Activated T-cell treated with anti-CD3 and anti-CD28 coated beads for 4 hours (primary cell): ENCODE data around the gene GBP6.
"Not testable (repeated sequence)": the region's sequence is repeated elsewhere in the genome, so short reads cannot be mapped to it uniquely, and the experiment has no call there.

Experiments
- DNase-seq: peaks from one replicate; pipeline ENCODE4 v3.0.0-alpha.2; 2020

The GBP6 gene

DNA sequence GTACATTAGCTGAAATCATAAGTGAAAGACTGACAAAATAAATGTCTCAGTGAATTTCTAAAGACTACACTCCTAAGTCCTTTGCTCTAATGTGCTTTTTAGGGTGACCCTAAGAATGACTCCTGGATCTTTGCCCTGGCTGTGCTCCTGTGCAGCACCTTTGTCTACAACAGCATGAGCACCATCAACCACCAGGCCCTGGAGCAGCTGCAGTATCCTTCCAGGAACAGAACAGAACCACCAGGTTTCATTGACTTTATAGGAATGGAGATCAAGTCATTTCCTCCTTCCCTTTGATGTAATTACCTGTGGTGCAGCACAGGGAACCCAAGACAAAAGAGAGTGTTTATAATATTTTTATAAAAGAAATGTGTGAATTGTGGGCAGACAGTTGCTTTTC is 14.1 kb downstream of the GBP6 start:
- DNase-seq, result no peak

DNA sequence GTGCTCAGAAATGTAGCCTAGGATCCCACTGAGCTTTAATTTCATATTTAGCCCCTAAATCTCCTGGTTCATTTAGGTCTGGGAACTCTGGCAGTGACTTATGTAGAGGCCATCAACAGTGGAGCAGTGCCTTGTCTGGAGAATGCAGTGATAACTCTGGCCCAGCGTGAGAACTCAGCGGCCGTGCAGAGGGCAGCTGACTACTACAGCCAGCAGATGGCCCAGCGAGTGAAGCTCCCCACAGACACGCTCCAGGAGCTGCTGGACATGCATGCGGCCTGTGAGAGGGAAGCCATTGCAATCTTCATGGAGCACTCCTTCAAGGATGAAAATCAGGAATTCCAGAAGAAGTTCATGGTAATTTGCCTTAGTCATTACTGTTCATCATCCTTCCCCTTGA is 17.8 kb downstream of the GBP6 start:
- no peak for DNase-seq

- no peak for DNase-seq
Observed at GRCh38 chr1:89382479-89382878, 18.6 kb downstream of the GBP6 start.

DNA sequence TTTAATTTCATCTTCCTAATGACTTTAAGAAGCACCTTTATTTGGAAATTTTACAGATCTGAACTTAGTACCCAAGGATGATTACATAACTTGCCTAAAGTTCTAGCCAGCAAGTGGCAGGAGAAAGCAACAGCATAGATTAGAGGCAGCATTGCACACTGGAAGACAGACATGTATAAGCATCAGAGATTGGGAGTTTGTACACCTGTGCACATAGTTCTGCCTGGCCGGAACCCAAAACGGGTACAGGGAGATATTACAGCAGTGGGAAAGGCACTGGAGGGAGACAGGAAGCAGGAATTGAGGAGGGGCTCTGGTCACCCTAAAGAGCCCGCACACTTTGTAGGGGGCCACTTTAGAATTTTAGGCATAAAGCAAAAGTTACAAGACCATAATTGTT is 19.3 kb downstream of the GBP6 start:
- no peak for DNase-seq

GRCh38 chr1:89390707-89391106 is 26.8 kb downstream of the GBP6 start:
- no peak for DNase-seq

DNA sequence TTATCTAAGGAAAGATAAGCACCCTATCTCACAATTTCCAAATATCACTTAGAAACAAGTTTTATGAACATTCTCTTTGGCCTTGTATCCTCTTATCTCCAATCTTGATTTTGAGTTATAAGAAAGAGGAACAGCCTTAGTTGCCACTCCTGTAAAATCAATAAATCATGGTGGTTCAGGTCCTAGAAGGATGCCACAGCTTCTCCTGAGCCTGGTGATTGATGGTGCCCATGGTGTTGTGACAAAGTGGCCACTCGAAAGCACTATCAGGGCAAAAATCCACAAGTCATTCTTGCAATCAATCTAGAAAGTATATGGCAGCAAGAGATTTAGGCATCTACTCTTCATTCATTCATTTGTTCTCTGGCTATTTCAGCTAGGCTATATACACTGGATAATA is 27.8 kb downstream of the GBP6 start:
- DNase-seq, result no peak

DNA sequence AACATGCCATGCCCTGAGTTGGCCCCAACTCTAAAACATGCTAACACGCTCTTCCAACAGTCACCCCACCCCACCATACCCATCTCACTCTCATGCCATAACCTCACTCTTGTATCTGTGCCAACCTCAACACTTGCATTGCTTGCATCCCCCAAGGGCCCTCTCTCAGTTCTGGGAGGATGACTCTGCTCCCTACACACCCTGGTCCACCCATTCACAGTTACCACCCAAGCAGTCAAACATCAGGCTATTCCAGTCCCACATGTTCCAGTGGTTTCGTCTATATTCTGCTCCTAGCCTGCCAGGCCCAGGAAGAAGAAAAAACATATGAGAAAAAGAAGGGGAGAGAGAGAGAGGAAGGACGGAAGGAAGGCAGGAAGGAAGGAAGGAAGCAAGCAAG is 31.0 kb downstream of the GBP6 start:
- DNase-seq, result no peak

DNA sequence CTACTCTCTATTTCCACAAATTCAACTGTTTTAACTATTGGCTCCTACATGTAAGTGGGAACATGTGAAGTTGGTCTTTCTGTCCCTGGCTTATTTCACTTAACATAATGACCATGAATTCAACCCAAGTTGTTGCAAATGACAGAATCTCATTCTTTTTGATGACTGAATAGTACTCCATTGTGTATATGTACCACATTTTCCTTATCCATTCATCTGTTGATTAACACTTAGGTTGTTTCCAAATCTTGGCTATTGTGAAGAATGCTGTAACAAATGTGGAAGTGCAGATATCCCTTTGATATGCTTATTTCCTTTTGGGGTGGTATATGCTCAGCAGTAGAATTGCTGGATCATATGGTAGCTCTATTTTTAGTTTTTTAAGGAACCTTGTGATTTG is 33.0 kb downstream of the GBP6 start:
- DNase-seq, result no peak

GRCh38 chr1:89405275-89405929 is 41.5 kb downstream of the GBP6 start:
- DNase-seq, result no peak

DNA sequence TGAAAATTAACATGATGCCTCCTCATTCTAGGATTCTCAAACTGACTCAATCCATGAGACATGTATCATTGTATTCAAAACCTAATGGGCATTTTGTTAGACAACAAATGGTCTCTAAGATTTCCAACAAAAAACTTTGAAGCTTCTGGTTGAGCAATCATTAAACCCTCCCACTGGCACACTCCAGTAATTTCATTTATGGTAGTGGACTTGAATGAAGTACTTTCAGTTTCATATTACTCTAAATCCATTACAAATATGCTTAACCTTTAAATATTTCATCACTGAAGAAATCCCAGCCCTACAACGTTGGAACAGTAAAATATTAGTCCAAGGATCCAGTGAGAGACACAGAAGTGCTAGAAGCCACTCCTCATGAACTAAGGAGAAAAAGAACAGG is 43.5 kb downstream of the GBP6 start:
- no peak for DNase-seq

DNA sequence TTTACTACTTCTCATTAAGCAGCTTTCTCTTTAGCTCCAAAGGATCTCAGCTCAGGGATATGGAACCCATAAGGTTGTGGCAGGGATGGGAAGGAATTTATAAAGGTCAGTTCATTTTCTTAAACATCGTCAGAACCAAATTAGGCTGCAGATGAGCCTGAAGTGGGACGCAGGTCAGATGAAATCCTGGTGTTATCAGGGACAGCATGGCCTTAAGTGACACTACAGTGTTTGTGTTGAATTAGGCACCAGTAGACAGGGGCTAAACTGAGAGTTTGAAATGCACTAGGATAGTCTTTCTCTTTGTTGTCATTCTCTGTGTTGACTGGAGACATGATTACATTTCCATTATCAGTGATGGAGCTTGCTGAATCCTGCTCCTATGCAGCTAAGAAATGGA is 43.9 kb downstream of the GBP6 start:
- DNase-seq, result not testable (repeated sequence)

DNA sequence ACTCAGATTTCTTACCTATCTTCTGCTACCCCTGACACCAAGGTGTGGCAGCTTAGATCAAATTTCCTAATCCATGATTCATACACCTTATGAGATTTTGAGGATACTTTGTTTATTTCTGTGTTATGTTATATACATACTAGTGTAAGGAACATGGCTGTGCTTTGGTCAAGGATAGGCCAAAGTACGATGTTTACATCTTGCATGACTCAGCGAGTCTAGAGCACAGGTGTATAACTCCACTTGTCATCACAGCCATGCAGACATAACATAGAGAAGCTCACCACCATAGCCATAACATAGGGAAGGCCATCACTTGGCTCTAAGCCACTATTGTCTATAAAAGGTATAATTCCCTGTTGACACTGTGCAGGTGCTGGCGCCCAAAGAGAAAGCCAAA is 61.2 kb downstream of the GBP6 start:
- no peak for DNase-seq

DNA sequence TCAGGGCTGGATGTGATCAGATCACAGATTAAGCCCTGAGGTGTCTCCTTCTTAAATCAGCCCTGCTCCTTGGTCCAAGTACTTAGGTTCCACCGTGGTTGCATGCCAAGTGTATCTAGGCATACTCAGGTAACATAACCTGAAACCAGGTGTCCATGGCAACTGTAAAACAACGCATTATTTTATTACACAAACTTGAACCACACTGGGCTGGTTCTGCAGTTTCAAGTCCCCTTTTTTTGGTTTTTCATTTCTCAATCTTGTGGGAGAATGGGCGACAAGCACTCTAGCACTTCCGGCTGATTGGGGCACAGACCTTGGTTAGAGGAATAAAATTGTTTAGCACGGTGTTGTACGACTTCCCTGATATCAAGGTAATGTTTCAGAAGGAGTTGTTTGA is 65.2 kb downstream of the GBP6 start:
- DNase-seq, result no peak

- DNase-seq, result not testable (repeated sequence)
Observed at GRCh38 chr1:89429681-89430080, 65.8 kb downstream of the GBP6 start.

GRCh38 chr1:89433421-89433820 is 69.6 kb downstream of the GBP6 start:
- no peak for DNase-seq

GRCh38 chr1:89434058-89434780 is 70.4 kb downstream of the GBP6 start:
- DNase-seq, result not testable (repeated sequence)
